ENCODE data around the gene WNT11. TPM values are rescaled to one million over a fixed set of nuclear protein-coding genes. Genes with fewer than 3 reads are reported as not detected.

WNT11 gene
- total RNA-seq, 1 donor from 2014 or later, result not detected

DNA sequence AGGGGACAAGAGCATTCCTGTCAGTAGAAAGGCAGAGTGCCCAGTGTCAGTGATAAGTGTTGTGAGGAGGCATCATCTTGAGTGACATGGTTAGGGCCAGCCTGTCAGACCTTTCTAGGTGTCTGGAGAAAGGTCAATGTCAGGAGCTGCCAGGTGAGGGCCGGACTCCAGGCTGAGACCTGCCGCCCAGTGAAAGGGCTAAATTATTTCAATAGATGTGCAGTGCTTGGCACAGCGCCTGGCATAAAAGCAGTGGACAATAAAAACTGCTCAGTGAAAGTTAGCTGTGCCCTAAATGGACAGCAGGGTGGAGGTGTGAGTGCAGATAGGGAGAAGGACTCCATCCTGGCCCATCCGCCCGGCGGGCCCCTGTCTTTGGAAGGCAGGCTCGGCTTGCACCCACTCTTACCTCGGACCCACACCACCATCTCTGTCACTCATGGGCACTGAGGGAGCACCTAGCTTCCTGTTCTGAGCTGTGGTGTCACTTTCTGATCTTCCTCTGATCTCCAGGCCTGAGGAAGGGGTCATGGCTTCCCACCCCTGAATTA is 23.5 kb upstream of the WNT11 start:
- TF ChIP-seq, protein P1, sequence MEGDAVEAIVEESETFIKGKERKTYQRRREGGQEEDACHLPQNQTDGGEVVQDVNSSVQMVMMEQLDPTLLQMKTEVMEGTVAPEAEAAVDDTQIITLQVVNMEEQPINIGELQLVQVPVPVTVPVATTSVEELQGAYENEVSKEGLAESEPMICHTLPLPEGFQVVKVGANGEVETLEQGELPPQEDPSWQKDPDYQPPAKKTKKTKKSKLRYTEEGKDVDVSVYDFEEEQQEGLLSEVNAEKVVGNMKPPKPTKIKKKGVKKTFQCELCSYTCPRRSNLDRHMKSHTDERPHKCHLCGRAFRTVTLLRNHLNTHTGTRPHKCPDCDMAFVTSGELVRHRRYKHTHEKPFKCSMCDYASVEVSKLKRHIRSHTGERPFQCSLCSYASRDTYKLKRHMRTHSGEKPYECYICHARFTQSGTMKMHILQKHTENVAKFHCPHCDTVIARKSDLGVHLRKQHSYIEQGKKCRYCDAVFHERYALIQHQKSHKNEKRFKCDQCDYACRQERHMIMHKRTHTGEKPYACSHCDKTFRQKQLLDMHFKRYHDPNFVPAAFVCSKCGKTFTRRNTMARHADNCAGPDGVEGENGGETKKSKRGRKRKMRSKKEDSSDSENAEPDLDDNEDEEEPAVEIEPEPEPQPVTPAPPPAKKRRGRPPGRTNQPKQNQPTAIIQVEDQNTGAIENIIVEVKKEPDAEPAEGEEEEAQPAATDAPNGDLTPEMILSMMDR (IDR thresholded peaks at IDR 0.05; ENCODE audit: insufficient read depth, low read length, severe bottlenecking), result no peak
- DNase-seq (ENCODE audit: low read depth), result no peak
- peaks cover 6% of the 10 kb centered on the region for H3K27me3 ChIP-seq (ENCODE audit: control insufficient read depth, insufficient read depth, low read length)
- no peaks in the 10 kb centered on the region for H3K36me3 ChIP-seq (ENCODE audit: control insufficient read depth, insufficient read depth, low read length)
- no peak for FAIRE-seq
- no peak overlapping the region for H3K4me3 ChIP-seq (ENCODE audit: low read depth, low read length)

DNA sequence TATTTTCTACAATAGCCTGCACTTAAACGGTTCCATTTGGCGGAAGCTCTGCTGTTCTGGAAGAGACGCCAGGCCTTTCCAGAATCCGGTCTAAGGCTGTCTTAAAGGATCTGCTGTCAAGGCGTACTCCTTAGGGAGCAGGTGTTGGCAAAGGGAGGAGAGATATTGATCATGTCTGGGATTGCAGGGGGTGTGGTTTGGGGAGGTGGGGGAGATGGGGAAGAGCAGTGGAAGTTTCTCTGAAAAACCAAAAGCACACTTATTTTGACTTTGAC is 22.5 kb upstream of the WNT11 start:
- H3K4me3 ChIP-seq (ENCODE audit: low read depth, low read length), result no peak overlapping the region
- FAIRE-seq, result no peak
- H3K36me3 ChIP-seq (ENCODE audit: control insufficient read depth, insufficient read depth, low read length), result no peaks in the 10 kb centered on the region
- DNase-seq (ENCODE audit: low read depth), result no peak
- H3K27me3 ChIP-seq (ENCODE audit: control insufficient read depth, insufficient read depth, low read length), result peaks cover 6% of the 10 kb centered on the region
- TF ChIP-seq, protein P1 (IDR thresholded peaks at IDR 0.05; ENCODE audit: insufficient read depth, low read length, severe bottlenecking), result no peak

DNA sequence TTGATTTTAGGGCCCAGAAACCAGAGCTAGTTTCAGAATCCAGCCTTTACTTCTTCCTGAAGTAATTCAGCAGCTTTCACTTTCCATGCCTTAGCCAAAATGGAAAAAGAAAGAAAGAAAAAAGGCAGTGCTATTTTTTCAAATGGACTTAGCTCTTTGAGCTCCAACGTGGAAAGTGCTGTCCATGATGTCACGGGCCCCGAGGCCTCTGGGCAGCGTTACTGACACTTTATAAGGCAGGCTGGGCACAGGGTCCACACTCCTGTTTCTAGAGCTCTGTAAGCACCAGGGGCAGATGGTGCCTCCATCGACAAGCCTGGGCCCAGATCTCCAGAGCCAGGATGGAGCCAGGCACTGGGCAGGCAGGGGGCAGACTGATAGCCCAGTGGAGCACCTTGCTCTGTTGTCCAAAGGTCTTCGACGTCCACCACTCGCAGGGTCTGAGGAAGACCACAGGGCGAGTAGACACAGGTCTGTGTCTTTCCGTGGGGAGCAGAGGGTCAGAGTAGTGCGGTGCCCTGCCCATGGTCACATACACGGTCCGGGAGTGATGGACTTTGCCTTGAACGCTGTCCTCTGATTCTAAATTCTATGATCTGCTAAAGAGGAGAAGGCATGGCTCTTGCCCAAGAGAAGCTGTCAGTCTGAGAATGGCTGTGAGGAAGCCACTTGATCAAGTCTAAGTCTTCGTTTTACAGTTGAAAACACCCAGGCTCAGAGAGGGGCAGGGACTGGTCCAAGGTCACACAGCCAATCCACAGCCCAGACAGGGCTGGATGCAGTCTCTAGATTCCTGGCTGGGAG is 22.0 kb upstream of the WNT11 start:
- DNase-seq (ENCODE audit: low read depth), result no peak
- Histone ChIP-seq H3K4me3 (ENCODE audit: low read depth, low read length) (no peak overlapping the region), H3K27me3 (ENCODE audit: control insufficient read depth, insufficient read depth, low read length) (peaks cover 6% of the 10 kb centered on the region), H3K36me3 (ENCODE audit: control insufficient read depth, insufficient read depth, low read length) (no peaks in the 10 kb centered on the region)
- FAIRE-seq, result no peak
- TF ChIP-seq, protein P1 (IDR thresholded peaks at IDR 0.05; ENCODE audit: insufficient read depth, low read length, severe bottlenecking), result no peak

DNA sequence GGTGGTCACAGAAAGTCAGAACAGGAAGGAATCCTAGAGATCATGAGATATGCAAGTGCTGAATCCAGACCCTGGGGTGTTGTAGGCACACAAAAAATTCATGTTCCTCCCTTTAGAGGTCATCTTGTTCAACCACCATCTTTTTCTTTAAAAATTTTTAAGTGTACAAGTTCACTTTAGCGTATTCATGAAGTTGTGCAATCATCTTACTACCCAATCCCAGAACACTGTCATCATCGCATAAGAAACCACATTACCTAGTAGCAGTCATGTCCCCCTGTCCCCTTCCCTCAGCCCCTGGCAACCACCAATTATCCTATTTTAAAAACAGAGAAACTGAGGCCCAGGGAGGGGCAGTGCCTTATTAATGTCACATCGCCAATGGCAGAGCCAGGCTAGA is 20.3 kb upstream of the WNT11 start:
- no peak for DNase-seq (ENCODE audit: low read depth)
- TF ChIP-seq, protein P1 (IDR thresholded peaks at IDR 0.05; ENCODE audit: insufficient read depth, low read length, severe bottlenecking), result no peak
- H3K27me3 ChIP-seq (ENCODE audit: control insufficient read depth, insufficient read depth, low read length), result peaks cover 6% of the 10 kb centered on the region
- H3K4me3 ChIP-seq (ENCODE audit: low read depth, low read length), result no peak overlapping the region
- FAIRE-seq, result no peak
- no peaks in the 10 kb centered on the region for H3K36me3 ChIP-seq (ENCODE audit: control insufficient read depth, insufficient read depth, low read length)

DNA sequence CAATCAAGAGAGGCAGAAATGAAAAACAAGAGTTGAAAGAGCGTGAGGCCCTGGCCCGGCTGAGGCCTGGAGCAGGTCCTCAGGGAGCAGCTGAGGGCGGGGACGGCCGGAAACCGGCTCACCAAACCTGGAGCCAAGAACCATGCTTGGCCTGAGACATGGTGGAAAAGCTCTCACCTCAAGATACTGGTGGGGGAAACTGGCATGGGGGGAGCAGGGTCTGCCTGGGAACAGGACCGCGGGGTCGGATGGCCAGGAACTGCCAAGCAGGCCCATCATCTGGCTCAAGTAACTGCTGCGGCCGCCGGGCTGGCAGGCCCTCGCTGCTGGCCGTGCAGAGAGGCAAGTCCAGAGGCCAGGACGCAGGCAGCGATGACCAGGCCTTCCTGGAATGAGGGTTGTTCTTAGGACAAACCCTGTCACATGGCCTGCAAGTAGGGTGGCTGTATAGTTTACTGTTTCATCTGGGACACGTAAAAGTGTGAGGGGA is 18.9 kb upstream of the WNT11 start:
- DNase-seq (ENCODE audit: low read depth) (no peak), FAIRE-seq (no peak)
- no peaks in the 10 kb centered on the region for H3K27me3 ChIP-seq (ENCODE audit: control insufficient read depth, insufficient read depth, low read length)
- TF ChIP-seq, protein P1 (IDR thresholded peaks at IDR 0.05; ENCODE audit: insufficient read depth, low read length, severe bottlenecking), result no peak
- no peak overlapping the region for H3K4me3 ChIP-seq (ENCODE audit: low read depth, low read length)
- no peaks in the 10 kb centered on the region for H3K36me3 ChIP-seq (ENCODE audit: control insufficient read depth, insufficient read depth, low read length)
